GM18502 (cell line): ENCODE measurements around the gene C4B.
A peak's percentile ranks its signal among the peaks of the same experiment; 100 is the strongest.
"Not testable (repeated sequence)": the region's sequence is repeated elsewhere in the genome, so short reads cannot be mapped to it uniquely, and the experiment has no call there.

Source experiments
- ATAC-seq: cut with Tn5 transposase; IDR thresholded peaks from one replicate; pipeline ENCODE4 v1.9.1; 2021; ENCODE audit warnings: mild to moderate bottlenecking; ENCODE audit not compliant: unreplicated experiment, poor library complexity

Gene C4B

DNA sequence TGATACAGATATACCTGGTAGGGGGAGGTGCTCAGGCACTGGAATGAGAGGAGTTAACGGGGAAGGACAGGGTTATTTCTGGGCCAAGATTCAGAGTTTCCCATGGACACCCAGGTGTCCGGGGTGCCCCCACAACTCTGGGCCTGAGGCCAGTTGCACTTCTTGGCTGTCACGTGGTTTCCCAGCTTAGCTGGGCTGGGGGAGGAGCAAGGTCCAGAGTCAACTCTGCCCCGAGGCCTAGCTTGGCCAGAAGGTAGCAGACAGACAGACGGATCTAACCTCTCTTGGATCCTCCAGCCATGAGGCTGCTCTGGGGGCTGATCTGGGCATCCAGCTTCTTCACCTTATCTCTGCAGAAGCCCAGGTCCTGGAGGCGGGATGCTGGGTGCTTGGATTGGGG is at the start of gene C4B:
TSS of gene C4B (plus strand) at position 249 of the 400 bp plus-strand sequence. CDS start at position 300, 51 bp downstream.
- ATAC-seq = not testable (repeated sequence)

DNA sequence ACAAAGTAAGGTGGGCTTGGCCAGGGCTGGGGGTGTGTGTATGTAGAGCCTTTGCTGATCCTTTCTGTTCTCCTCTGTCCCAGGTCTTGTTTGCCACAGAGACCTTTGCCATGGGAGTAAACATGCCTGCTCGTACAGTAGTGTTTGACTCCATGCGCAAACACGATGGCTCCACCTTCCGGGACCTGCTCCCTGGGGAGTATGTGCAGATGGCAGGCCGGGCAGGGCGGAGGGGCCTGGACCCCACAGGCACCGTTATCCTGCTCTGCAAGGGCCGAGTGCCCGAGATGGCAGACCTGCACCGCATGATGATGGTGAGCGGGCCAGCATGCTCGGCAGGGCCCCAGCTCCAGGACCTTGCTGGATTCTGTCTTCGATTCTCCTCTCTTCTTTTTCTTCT is 48.9 kb upstream of the C4B start:
- no peak for ATAC-seq

GRCh38 chr6:31966506-31966905 is 48.1 kb upstream of the C4B start:
- ATAC-seq = no peak

- no peak for ATAC-seq
Observed at GRCh38 chr6:31966997-31967925, 47.3 kb upstream of the C4B start.

GRCh38 chr6:31967926-31968320 is 46.7 kb upstream of the C4B start:
- ATAC-seq = no peak

DNA sequence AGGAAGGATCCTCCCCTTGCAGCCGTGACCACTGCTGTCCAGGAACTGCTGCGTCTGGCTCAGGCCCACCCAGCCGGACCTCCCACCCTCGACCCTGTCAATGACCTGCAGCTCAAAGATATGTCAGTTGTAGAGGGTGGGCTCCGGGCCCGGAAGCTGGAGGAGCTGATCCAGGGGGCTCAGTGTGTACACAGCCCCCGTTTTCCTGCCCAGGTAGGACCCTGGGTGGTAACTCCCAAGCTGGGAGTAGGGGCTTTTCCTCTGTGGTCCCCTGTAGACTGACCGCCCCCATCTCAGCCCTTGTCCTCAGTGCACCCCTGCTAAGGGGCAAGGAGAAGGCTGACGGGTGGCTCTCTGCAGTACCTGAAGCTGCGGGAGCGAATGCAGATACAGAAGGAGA is 46.3 kb upstream of the C4B start:
- no peak for ATAC-seq

GRCh38 chr6:31968791-31969711 is 45.5 kb upstream of the C4B start:
- ATAC-seq = no peak

DNA sequence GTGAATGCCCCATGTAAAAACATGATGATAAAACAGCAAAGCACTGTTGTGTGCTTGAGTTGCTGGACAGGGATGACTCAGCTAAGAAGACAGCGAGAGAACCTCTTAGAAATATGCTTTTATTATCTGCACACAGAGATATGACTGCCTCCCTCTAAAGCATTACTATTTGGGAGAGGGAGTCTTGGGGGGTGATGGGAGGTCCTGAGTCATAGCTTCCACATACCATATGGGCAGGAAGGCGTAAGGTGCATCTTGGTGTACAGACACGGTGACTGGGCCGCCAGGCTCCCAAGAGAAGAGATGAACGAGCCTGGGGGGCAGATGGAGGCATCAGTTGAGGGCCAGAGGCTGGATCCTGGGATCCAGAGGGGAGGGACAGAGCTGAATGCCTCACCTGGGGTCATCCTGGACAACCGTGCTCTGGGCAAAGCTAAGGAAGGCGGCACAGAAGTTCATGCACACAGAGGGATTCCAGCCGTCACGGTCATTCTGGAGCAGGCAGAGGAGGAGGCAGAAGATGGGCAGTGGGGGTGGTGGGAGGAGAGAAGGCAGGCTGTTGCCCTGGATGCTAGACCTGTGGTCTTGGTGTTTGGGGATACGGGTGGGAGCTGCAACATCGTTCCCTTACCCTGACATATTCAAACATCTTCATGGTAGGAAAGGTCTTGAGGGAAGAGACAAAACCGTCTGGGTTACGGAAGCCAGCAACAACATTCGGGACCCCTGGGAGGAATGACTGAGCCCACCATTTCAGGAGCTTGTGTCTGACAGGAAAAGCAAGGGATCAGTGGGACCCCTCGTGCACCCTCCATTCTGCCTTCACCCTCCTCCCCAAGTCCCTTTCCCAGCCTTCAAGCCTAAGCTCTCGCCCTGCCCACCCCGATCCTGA is 44.6 kb upstream of the C4B start:
- no peak for ATAC-seq

DNA sequence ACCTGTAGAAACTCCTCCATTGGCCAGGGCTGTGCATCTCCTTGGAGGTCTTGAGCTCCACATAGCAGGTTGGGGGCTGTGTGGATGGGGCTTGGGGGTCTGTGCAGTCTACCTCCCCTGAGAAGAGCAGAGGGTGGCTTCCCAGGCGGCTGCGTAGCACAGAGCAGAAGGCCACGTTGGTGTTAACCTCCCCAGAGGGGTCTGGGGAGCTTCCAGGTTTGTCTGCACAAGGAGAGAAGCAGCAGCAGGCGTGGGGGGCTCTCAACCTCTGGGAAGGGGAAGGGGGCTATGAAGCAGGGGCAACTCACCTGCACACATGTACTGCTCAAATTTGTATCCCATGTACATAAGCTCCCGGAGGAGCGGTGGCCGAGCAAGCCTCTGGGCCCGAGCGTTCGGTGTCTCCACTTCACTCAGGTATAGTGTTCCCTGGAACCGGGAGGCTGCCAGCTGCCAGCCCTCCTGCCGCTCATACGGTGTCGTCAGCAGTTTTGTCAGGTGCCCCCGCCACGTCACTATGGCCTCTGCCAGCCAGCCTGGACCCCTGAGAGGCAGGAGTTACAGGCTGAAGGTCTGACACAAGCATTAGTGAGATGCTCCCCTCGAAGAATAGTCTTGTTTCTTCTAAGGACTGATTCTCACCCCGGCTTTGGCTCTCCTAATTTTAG is 43.9 kb upstream of the C4B start:
- no peak for ATAC-seq

DNA sequence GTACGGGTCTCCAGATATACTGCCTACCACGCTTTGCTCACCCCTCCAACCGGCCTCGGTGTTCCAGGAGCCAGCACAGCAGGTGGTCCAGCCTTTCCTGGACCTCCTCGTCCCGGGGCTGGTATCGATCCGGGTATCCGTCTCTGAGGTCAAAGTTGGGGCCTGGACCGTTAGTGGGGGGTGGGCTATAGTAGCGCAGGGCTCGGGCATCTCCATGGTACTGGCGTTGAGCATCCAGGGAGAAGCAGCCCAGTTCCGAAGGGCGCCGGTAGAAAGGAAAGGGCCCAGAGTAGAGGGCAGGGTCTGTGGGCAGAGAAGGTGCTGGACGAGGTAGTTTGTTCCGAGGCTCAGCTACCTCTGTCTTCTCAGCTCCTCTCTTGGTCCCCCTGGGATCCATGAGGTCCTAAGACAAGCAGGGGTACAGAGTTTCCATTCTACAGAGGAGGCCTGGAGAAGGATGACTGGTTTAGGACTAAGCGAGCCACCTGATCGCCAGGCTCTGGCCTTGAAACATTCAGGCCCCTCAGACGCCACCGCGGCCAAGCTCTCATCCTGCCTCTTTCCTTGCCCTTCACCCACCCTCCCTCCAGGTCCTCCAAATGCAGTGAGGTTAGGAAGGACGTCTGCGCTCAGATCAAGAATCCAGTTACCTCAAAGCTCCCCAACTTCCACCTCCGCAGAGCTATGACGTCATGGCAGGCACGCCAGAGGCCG is 43.2 kb upstream of the C4B start:
- no peak for ATAC-seq

GRCh38 chr6:31971993-31972708 is 42.4 kb upstream of the C4B start, which contains the start of gene DXO:
Gene DXO (minus strand): TSS chr6:31972138. CDS start chr6:31971675, 463 bp downstream.
- ATAC-seq = peak; percentile 89

GRCh38 chr6:31972709-31973350 is 41.8 kb upstream of the C4B start:
- ATAC-seq = no peak

GRCh38 chr6:31976065-31976464 is 38.5 kb upstream of the C4B start:
- ATAC-seq = not testable (repeated sequence)

DNA sequence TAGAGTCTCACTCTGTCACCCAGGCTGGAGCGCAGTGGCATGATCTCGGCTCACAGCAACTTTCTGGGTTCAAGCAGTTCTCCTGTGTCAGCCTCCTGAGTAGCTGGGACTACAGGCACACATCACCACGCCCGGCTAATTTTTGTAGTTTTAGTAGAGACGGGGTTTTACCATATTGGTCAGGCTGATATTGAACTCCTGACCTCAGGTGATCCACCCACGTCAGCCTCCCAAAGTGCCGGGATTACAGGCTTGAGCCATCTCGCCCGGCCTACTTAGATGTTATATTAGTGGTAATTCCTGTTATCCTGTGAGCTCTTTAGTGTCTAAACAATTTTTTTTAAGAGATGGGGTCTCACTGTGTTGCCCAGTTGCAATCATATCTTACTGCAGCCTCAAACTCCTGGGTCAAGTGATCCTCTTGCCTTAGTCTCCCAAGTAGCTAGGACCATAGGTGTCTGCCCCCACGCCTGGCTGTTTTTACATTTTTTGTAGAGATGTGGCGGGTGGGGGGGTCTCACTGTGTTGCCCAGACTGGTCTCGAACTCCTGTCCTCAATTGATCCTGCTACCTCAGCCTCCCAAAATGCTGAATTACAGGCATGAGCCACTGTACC is 36.7 kb upstream of the C4B start:
- no peak for ATAC-seq

- ATAC-seq = no peak
Observed at GRCh38 chr6:31978831-31979230, 35.8 kb upstream of the C4B start.

GRCh38 chr6:31979238-31979898 is 35.2 kb upstream of the C4B start:
- ATAC-seq = no peak
